DMS53 (cell line): ENCODE results near the gene NDUFB1.

Experiments used
- DNase-seq: peaks from one replicate; lab custom pipeline; 2025; lab: John Stamatoyannopoulos, UW

Gene NDUFB1

GRCh38 chr14:92121670-92122350, at the start of gene NDUFB1, which contains the start of gene CPSF2:
TSS of gene NDUFB1 (minus strand) at chr14:92121706. CDS start at chr14:92117637, 4,069 bp downstream.
TSS of gene CPSF2 (plus strand) at chr14:92121969. CDS start at chr14:92130985, 9,016 bp downstream.
- peak; percentile 89 for DNase-seq

DNA sequence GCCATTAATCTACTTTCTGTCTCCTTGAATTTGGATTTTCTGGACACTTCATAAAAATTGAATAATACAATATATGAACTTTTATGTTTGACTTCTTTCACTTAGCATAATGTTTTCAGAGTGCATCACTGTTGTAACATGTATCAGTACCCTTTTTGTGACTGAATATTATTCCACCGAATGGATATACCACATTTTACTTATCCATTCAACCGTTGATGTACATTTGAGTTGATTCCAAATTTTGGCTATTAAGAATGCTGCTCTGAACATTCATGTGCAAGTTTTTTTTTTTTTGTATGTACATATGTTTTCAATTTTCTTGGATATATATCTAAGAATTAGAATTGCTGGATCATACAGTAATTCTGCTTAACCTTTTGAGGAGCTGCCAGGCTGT, 43.5 kb upstream of the NDUFB1 start:
- DNase-seq: no peak

- no peak for DNase-seq
These were observed 40.0 kb upstream of the NDUFB1 start for GRCh38 chr14:92161521-92161920.

DNA sequence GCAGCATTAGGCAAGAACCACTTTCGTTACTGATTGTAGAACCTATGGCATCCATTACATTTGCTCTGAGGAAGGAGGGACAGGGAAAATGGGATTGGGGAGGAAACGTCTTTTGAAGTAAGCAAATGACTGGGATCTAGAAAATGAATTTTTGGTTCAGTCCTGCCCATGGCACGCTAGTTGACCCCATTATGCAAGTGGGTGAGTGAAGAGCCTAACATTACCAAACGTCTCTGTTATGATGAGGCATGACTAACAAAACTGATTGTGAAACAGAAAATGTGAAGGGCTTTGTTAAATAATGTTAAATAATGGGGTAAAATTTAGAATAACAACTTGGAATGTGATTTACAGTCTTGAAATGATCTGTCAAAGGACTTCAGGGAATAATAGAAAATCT, 39.1 kb upstream of the NDUFB1 start:
- DNase-seq: no peak

DNA sequence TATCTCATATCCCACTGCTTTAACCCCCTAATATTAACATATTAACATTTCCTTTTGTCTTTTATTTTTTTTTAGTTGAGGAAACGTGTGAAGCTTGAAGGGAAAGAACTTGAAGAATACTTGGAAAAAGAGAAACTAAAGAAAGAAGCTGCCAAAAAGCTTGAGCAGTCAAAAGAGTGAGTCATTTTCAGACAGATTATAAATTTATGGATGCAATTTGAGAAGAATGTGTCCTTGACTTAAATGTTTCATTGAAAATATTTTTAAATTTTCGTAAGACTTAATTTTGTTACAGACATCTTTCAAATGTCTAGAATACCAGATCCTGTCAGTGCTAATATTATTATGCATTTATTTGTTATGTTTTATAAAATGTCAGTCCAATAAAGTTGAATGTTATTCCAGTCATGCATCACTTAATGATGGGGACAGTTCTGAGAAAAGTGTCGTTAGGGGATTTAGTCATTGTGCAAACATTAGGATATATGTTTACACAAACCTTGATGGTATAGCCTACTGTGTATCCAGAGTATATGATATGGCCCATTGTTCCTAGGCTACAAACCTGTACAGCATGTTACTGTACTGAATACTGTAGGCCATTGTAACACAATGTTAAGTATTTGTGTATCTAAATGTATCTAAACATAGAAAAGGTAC, 32.9 kb upstream of the NDUFB1 start:
- DNase-seq: peak; percentile 92

DNA sequence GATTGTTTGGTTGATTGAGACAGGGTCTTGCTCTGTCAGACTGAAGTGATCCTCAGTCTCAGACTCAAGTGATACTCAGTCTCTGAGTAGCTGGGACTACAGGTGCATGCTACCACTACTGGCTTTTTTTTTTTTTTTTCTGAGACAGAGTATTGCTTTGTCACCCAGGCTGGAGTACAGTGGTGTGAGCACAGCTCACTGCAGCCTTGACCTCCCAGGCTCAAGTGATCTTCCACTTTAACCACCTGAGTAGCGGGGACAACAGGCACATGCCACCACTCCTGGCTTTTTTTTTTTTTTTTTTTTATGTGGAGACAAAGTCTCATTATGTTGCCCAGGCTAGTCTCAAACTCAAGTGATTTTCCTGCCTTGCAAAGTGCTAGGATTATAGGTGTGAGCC, 32.1 kb upstream of the NDUFB1 start:
- DNase-seq: peak; percentile 79

GRCh38 chr14:92144708-92145107, 23.2 kb upstream of the NDUFB1 start:
- no peak for DNase-seq

DNA sequence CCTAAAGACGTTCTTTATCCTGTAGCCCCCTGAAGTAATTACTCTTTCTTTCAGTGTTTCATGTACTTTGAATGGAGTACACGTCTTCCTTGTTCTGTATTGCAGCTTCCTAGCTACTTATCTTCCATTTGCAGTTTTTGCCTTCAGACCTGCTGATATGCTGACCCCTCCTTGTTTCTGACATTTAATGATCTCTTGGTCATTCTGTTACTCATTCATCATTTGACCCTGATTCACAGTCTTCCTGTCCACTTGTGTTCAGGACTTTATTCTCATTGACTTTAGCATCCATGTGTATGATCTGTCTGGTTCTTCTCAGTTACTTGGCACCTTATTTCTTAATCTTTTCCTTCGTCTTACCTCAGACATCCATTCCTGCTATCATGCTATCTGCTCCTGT, 22.5 kb upstream of the NDUFB1 start:
- DNase-seq: no peak

DNA sequence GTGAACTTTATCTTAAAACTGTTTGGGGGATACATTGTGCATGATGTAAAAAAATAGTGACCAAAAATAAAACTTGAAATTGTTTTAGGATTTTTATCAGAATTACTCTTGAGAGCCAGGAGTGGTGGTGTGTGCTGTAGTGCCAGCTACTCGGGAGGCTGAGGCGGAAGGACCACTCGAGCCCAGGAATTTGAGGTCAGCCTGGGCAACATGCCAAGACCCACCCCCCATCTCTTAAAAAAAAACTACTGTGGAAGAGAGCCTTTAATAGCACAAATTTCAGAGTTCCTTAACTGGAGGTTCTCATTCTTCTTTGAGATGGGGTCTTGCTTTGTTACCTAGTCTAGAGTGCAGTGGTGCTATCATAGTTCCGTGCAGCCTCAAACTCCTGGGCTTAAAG, 21.8 kb upstream of the NDUFB1 start:
- DNase-seq: no peak

DNA sequence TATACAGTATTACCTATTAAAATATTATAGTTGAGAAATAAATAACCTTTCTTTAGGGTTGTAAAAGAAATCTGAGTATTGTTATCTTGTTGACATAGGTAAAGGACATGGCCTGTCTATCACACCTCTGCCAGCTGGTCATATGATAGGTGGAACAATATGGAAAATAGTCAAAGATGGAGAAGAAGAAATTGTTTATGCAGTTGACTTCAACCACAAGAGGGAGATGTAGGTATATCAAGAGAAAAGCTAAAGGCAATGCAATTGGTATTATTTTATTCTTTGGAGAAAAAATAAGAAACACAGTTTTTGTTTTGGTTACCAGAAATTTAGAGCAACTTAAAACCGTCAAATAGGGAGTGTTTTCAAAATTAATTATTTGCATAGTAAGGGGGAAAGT, 13.8 kb upstream of the NDUFB1 start:
- peak; percentile 71 for DNase-seq

DNA sequence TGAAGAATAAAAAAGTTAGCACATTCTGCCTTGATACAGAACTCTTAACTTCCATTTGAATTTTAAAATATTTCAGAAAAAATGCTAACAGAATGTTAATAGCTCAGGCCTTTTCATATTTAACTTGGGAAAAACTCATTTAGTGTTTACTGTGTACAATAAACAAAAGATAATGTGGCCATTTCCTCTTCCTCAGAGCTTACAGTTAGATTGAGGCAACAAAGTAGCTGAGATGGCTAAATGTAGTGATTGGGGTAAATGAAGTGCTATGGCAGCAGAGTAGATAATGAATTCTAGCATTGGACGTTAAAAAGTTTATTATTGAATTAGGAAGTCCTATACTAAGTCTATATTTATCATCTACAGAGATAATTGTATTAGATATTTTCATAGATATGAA, 12.9 kb upstream of the NDUFB1 start:
- DNase-seq: no peak

- no peak for DNase-seq
These were observed 1.3 kb upstream of the NDUFB1 start for GRCh38 chr14:92122761-92123160.

GRCh38 chr14:92122351-92122677, 808 bp upstream of the NDUFB1 start:
- DNase-seq: peak; percentile 65

DNA sequence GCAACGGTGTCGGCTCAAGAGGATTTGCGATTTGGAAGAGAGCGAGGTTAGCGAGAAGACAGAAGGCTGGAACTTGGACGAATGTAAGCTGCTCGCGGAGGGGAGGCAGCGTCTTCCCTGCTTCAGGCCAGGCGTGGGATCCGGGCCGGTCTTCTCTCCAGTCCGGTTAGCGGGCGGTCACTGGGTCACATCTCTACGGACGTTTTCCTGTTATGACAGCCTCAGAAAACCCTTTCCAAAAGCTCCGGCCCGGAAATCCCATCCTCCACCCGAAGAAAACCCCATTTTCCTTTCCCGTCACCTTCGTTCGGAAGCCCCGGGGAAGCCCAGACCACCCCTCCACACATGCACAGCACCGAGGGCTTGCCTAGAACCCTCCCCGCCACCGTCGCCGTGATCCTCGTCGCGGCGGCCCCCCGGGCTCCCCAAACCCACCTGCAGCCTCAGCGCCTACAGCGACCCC, 268 bp downstream of the NDUFB1 start:
- DNase-seq: peak; percentile 54

DNA sequence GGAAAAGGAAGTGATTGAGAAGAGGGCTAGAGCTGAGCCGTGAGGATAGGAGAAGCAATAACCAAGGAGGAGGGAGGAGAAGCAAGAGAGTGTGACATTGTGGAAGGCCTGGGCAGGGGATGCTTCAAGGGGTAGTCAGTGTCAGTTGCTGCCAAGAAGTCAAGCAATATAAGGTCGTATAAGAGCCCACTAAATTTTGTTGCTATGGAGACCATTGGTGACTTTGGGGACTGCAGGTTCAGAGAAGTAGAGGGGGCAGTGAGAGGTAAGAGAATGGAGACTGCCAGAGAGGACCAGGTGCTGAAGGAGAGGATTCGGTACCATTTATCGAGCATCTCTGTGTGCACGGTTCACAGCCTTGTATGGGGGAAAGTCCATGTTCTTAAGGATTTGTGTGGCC, 12.0 kb downstream of the NDUFB1 start:
- DNase-seq: no peak

GRCh38 chr14:92108345-92109254, 12.9 kb downstream of the NDUFB1 start:
- DNase-seq: no peak

DNA sequence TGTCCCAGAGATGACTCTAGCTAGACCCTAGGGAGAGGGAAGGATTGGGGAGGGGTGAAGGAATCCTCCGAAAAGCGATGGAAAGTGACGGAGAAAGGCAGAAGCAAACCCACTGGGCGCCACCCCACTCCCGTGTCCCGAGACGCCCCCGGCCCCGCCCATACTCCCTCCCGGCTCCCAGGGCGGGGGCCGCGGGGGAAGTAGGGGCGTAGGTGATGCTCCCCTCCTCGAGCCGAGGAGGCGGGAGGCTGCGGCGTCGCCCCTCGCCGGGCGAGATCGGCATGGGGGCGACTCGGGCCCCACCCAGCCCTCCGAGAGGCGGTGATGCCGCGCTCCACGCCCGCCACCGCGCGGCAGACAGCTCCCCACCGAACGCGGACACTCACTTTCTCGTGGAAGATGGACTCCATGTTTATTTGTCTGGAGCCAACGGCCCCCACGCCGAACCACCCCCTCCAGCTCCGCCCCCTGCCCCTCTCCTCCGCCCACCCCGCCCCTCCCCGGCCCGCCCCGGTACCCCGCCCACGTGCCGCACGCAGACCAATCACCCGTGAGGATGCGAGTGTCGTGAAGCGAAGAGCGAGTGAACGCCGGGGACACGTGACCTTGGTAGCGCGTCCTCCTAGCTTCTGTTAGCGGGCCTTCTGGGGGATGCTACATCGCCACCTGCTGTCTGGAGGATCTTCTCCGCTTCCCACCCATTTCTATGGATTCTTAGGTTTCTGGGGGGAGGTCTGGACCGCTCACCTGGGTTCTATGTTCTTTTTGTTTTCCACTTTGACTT, 15.2 kb downstream of the NDUFB1 start, which contains the start of gene ATXN3:
Gene ATXN3 (minus strand): TSS at position 440 of the 784 bp plus-strand sequence. CDS start 30 bp downstream, at position 410.
- DNase-seq: peak; percentile 98

GRCh38 chr14:92105893-92106142, 15.7 kb downstream of the NDUFB1 start:
- no peak for DNase-seq

- DNase-seq: peak; percentile 47
These were observed 16.2 kb downstream of the NDUFB1 start for GRCh38 chr14:92105073-92105892.

- no peak for DNase-seq
These were observed 18.0 kb downstream of the NDUFB1 start for GRCh38 chr14:92103363-92103989.

DNA sequence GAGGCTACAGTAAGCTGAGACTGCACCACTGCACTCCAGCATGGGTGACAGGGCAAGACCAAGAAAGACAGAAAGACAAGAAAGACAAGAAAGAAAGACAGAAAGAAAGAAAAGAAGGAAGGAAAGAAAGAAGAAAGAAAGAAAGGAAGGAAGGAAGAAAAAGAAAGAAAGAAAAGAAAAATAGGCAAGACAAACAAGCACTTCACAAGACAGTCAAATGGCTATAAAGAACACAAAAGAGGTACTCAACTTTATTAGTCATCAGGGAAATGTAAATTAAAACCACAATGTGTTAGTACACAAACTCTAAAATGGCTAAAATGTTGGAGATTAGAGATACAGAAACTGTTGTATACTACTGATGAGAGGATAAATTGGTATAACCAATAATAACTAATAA, 21.7 kb downstream of the NDUFB1 start:
- peak; percentile 33 for DNase-seq
